DOHH2 (cell line): ENCODE measurements around the gene VSNL1.

ENCODE experiments used
- CTCF ChIP-seq: fragments of 200-600 bp; sonication (generic); IDR thresholded peaks from one replicate; pipeline ENCODE4 v1.5.1; 2014; ENCODE audit warnings: antibody characterized with exemption, mild to moderate bottlenecking, low read depth, low read length; ENCODE audit not compliant: poor library complexity, severe bottlenecking
- EZH2phosphoT487 ChIP-seq: fragments of 200-600 bp; sonication (generic); IDR thresholded peaks from 2 replicates; pipeline ENCODE4 v1.6.1; 2017; ENCODE audit warnings: borderline replicate concordance, mild to moderate bottlenecking, antibody characterized with exemption, low read length, moderate library complexity, mixed read lengths

DNA sequence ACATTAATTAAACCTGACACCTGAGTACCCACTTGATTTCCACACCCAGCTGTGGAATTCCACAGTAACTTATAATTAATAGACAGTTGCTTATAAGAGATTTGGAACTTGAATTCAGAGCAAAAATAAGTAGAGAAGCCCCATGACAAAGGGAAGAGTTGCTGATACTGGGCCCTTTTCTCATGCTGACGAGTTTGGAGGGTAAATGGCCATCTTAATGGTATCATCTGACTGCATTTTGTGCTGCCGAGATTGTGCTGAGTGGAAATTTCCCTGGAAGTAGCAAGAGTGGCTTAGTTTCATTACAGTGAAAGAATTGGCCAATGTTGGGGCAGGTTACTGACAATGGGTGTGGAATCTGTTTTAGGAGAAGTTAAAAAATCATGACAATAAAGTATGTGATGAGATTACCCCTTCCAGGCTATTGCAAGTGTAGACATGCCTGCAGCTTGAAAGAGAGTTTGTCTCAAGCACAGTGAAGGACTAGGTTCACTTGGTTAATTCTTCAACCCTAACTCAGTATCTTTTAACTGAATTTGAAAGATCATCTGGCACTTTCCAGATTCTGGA is 49.9 kb downstream of the VSNL1 start:
- TF ChIP-seq CTCF = no peak
- TF ChIP-seq EZH2phosphoT487 = no peak
